Measurements from ENCODE around the gene HOATZ. TPM values are rescaled to one million over a fixed set of nuclear protein-coding genes. Genes with fewer than 3 reads are reported as not detected.

The HOATZ gene
- total RNA-seq, 1 donor from 2014 or later = not detected

DNA sequence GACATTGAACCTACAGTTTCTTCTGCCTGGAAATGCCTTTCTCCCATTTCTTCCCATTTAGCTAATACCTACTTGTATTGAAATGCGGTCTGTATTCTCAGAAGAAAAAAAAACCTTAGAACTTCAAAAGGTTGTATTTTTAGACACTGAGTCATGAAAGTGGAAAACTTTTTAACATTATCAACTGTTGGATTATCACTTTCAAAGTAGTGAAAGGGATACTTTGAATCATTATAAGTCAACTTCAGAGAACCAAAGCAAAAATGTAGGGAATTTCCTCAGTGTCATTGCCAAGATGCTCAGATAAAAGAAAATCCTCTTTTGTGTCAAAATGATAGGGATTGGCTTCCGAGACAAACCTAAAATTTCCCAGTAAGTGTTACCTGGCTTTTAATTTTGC is 6.6 kb downstream of the HOATZ start:
- Mint-ChIP-seq H3K9me3 (no peaks in the 10 kb centered on the region), H3K4me3 (no peak overlapping the region), H3K27me3 (ENCODE audit: low read depth) (no peaks in the 10 kb centered on the region), H3K4me1 (peaks cover 7% of the 10 kb centered on the region), H3K27ac (no peak overlapping the region), H3K36me3 (no peaks in the 10 kb centered on the region)
- TF ChIP-seq, protein P1, sequence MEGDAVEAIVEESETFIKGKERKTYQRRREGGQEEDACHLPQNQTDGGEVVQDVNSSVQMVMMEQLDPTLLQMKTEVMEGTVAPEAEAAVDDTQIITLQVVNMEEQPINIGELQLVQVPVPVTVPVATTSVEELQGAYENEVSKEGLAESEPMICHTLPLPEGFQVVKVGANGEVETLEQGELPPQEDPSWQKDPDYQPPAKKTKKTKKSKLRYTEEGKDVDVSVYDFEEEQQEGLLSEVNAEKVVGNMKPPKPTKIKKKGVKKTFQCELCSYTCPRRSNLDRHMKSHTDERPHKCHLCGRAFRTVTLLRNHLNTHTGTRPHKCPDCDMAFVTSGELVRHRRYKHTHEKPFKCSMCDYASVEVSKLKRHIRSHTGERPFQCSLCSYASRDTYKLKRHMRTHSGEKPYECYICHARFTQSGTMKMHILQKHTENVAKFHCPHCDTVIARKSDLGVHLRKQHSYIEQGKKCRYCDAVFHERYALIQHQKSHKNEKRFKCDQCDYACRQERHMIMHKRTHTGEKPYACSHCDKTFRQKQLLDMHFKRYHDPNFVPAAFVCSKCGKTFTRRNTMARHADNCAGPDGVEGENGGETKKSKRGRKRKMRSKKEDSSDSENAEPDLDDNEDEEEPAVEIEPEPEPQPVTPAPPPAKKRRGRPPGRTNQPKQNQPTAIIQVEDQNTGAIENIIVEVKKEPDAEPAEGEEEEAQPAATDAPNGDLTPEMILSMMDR (IDR thresholded peaks at IDR 0.05; ENCODE audit: unreplicated experiment) = no peak
- no peak for DNase-seq (ENCODE audit: low spot score in 2 of 2, unreplicated experiment in 2 of 2)

DNA sequence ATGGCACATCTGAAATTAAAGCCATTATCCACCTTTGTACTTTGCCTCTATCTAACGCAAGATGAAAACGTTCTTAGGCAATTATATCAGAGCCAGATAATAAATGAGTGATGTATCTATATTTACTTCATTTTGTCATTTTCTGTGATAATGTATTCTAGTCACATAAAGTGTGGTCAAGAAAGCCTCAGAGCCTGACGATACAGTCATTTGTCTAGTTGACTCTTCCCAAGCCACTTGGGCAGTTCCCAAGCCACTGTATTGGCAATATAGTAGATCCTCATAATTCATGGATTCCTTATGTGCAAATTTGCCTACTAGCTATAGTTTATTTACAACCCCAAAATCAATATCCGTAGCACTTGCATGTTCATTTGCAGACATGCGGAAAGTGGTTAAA is 7.8 kb downstream of the HOATZ start:
- Mint-ChIP-seq H3K36me3 (no peaks in the 10 kb centered on the region), H3K27ac (no peak overlapping the region), H3K9me3 (no peaks in the 10 kb centered on the region), H3K4me3 (no peak overlapping the region), H3K27me3 (ENCODE audit: low read depth) (no peaks in the 10 kb centered on the region), H3K4me1 (peaks cover 16% of the 10 kb centered on the region)
- DNase-seq (ENCODE audit: low spot score in 2 of 2, unreplicated experiment in 2 of 2) = no peak
- TF ChIP-seq, protein P1 (IDR thresholded peaks at IDR 0.05; ENCODE audit: unreplicated experiment) = no peak

DNA sequence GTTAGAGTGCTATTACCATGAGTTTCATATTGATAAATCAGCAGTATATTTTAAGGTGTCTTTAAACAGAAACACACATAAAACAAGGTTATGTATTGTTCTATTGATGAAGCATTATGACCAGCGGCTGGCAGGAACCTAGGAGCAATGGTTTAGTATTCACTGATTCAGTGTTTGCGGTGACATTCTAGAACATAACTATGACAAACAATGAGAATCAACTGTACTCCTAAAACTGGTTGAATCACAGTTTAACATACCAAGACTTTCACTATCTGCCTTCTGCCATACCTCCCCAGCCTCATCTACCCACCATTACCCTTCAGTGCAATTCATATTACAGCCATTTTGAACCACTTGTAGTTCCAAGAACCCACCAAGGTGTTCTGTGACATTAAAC is 8.8 kb downstream of the HOATZ start:
- TF ChIP-seq, protein P1 (IDR thresholded peaks at IDR 0.05; ENCODE audit: unreplicated experiment) = no peak
- no peaks in the 10 kb centered on the region for H3K9me3 Mint-ChIP-seq
- H3K4me3 Mint-ChIP-seq = no peak overlapping the region
- no peak overlapping the region for H3K27ac Mint-ChIP-seq
- no peak for DNase-seq (ENCODE audit: low spot score in 2 of 2, unreplicated experiment in 2 of 2)
- peaks cover 16% of the 10 kb centered on the region for H3K4me1 Mint-ChIP-seq
- H3K36me3 Mint-ChIP-seq = no peaks in the 10 kb centered on the region
- H3K27me3 Mint-ChIP-seq (ENCODE audit: low read depth) = no peaks in the 10 kb centered on the region

- H3K4me3 Mint-ChIP-seq = no peak overlapping the region
- DNase-seq (ENCODE audit: low spot score in 2 of 2, unreplicated experiment in 2 of 2) = no peak
- H3K27ac Mint-ChIP-seq = no peak overlapping the region
- H3K36me3 Mint-ChIP-seq = no peaks in the 10 kb centered on the region
- H3K4me1 Mint-ChIP-seq = peaks cover 16% of the 10 kb centered on the region
- no peaks in the 10 kb centered on the region for H3K27me3 Mint-ChIP-seq (ENCODE audit: low read depth)
- TF ChIP-seq, protein P1 (IDR thresholded peaks at IDR 0.05; ENCODE audit: unreplicated experiment) = no peak
- H3K9me3 Mint-ChIP-seq = no peaks in the 10 kb centered on the region
Measured at GRCh38 chr11:111524056-111524455, 9.5 kb downstream of the HOATZ start.

DNA sequence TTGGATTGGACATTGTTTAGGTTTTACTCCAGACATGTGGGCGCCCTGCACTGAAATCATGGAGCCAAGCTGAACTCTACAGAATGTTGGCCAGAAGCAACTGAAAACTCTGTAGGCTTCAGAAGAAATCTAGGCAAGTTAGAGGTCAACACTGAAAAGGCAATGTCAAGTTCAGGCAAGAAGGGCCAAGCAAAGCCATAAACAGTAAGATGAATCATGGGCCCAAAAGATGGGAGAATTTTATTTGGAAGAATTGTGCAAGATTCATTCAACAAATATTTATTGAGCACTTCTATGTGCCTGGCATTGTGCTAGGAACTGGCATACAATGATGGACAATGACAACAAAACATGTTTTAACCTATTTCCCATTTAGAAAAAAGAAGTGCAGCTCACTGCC is 10.9 kb downstream of the HOATZ start:
- no peaks in the 10 kb centered on the region for H3K36me3 Mint-ChIP-seq
- no peaks in the 10 kb centered on the region for H3K27me3 Mint-ChIP-seq (ENCODE audit: low read depth)
- no peaks in the 10 kb centered on the region for H3K9me3 Mint-ChIP-seq
- peaks cover 18% of the 10 kb centered on the region for H3K4me1 Mint-ChIP-seq
- no peak overlapping the region for H3K27ac Mint-ChIP-seq
- H3K4me3 Mint-ChIP-seq = no peak overlapping the region
- TF ChIP-seq, protein P1 (IDR thresholded peaks at IDR 0.05; ENCODE audit: unreplicated experiment) = no peak
- DNase-seq (ENCODE audit: low spot score in 2 of 2, unreplicated experiment in 2 of 2) = no peak

DNA sequence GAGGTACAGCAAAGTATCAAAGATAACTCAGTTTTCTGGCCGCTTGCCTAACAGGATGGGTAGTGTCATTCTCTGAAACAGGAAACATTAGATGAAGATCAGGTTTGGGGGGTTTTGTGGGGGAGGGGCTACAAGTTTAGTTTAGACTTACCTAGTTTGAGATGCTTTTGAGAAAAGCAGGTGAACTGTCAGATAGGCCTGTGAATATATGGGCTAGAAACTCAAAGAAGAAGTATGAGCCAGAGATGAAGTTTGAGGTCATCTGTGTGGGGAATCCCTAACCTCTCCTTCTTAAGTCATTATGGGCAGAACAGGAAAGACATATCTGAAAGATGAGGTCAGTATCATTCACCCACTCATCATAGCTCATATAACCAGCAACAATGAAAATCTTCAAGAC is 11.9 kb downstream of the HOATZ start:
- DNase-seq (ENCODE audit: low spot score in 2 of 2, unreplicated experiment in 2 of 2) = no peak
- H3K4me3 Mint-ChIP-seq = no peak overlapping the region
- H3K36me3 Mint-ChIP-seq = no peaks in the 10 kb centered on the region
- no peaks in the 10 kb centered on the region for H3K27me3 Mint-ChIP-seq (ENCODE audit: low read depth)
- peak overlapping the region; percentile 24 for H3K27ac Mint-ChIP-seq
- TF ChIP-seq, protein P1 (IDR thresholded peaks at IDR 0.05; ENCODE audit: unreplicated experiment) = no peak
- no peaks in the 10 kb centered on the region for H3K9me3 Mint-ChIP-seq
- peaks cover 13% of the 10 kb centered on the region for H3K4me1 Mint-ChIP-seq
